GM18520 (cell line): ENCODE results near the gene ORC2.
"Not testable (repeated sequence)": the region's sequence is repeated elsewhere in the genome, so short reads cannot be mapped to it uniquely, and the experiment has no call there.

Experiments
- ATAC-seq: cut with Tn5 transposase; IDR thresholded peaks from one replicate; pipeline ENCODE4 v1.9.1; 2021; ENCODE audit not compliant: unreplicated experiment

ORC2 gene

GRCh38 chr2:200963124-200963917 is at the start of gene ORC2:
Gene ORC2 (minus strand): TSS chr2:200963660. CDS start chr2:200958123, 5,537 bp downstream.
- ATAC-seq: peak; percentile 81

GRCh38 chr2:201008296-201008829 is 44.9 kb upstream of the ORC2 start:
- ATAC-seq: no peak

GRCh38 chr2:201007584-201007998 is 44.1 kb upstream of the ORC2 start:
- no peak for ATAC-seq

GRCh38 chr2:201006704-201007103 is 43.2 kb upstream of the ORC2 start:
- ATAC-seq: no peak

- no peak for ATAC-seq
These were observed 40.9 kb upstream of the ORC2 start for GRCh38 chr2:201004370-201004769.

- no peak for ATAC-seq
These were observed 29.6 kb upstream of the ORC2 start for GRCh38 chr2:200993097-200993496.

- no peak for ATAC-seq
These were observed 23.7 kb upstream of the ORC2 start for GRCh38 chr2:200987137-200987536.

GRCh38 chr2:200985799-200986198 is 22.3 kb upstream of the ORC2 start:
- no peak for ATAC-seq

- ATAC-seq: no peak
These were observed 13.2 kb upstream of the ORC2 start for GRCh38 chr2:200976710-200977109.

GRCh38 chr2:200975672-200976071 is 12.2 kb upstream of the ORC2 start:
- ATAC-seq: no peak

- ATAC-seq: not testable (repeated sequence)
These were observed 6.6 kb upstream of the ORC2 start for GRCh38 chr2:200970057-200970456.

GRCh38 chr2:200968735-200969134 is 5.3 kb upstream of the ORC2 start:
- no peak for ATAC-seq

- no peak for ATAC-seq
These were observed 4.7 kb upstream of the ORC2 start for GRCh38 chr2:200968162-200968561.

GRCh38 chr2:200966770-200967169 is 3.3 kb upstream of the ORC2 start:
- no peak for ATAC-seq

GRCh38 chr2:200964498-200964897 is 1.0 kb upstream of the ORC2 start:
- no peak for ATAC-seq

GRCh38 chr2:200963918-200964252 is 425 bp upstream of the ORC2 start:
- ATAC-seq: not testable (repeated sequence)

GRCh38 chr2:200962811-200963123 is 693 bp downstream of the ORC2 start:
- ATAC-seq: peak; percentile 9

- no peak for ATAC-seq
These were observed 1.8 kb downstream of the ORC2 start for GRCh38 chr2:200961674-200962073.

GRCh38 chr2:200950378-200950777 is 13.1 kb downstream of the ORC2 start:
- ATAC-seq: no peak

GRCh38 chr2:200945395-200945729 is 18.1 kb downstream of the ORC2 start:
- no peak for ATAC-seq

- ATAC-seq: no peak
These were observed 18.7 kb downstream of the ORC2 start for GRCh38 chr2:200944467-200945394.

- ATAC-seq: no peak
These were observed 19.8 kb downstream of the ORC2 start for GRCh38 chr2:200943527-200944105.
